Smooth muscle cell (in vitro differentiated cells): Measurements from ENCODE around the gene TLE3. TPM values are rescaled to one million over a fixed set of nuclear protein-coding genes. Genes with fewer than 3 reads are reported as not detected.

ENCODE experiments used
- DNase-seq: peaks from one replicate; lab custom pipeline; 2025; ENCODE audit not compliant: unreplicated experiment; lab: John Stamatoyannopoulos, UW
- H2AFZ ChIP-seq: fragments of 200-600 bp; sonication (generic); 2 replicates; pipeline ENCODE4 v1.6.0; 2016; ENCODE audit warnings: antibody characterized with exemption, low read depth, mild to moderate bottlenecking
- H3F3A ChIP-seq: fragments of 200-600 bp; sonication (generic); 2 replicates; pipeline ENCODE4 v1.6.0; 2017; ENCODE audit warnings: antibody characterized with exemption, low read depth
- H3K27ac ChIP-seq: fragments of 200-600 bp; sonication (generic); 2 replicates; pipeline ENCODE4 v1.5.1; 2016; ENCODE audit warnings: low read depth, mild to moderate bottlenecking
- H3K27me3 ChIP-seq: fragments of 200-600 bp; sonication (generic); 2 replicates; pipeline ENCODE4 v1.6.1; 2016; ENCODE audit warnings: low read depth, mild to moderate bottlenecking
- H3K36me3 ChIP-seq: fragments of 200-600 bp; sonication (generic); 2 replicates; pipeline ENCODE4 v1.5.1; 2016; ENCODE audit warnings: low read depth
- H3K4me1 ChIP-seq: fragments of 200-600 bp; sonication (generic); 2 replicates; pipeline ENCODE4 v1.5.1; 2016; ENCODE audit warnings: low read depth
- H3K4me2 ChIP-seq: fragments of 200-600 bp; sonication (generic); 2 replicates; pipeline ENCODE4 v1.6.0; 2016; ENCODE audit warnings: mild to moderate bottlenecking
- H3K4me3 ChIP-seq: fragments of 200-600 bp; sonication (generic); 2 replicates; pipeline ENCODE4 v1.5.1; 2016; ENCODE audit warnings: mild to moderate bottlenecking
- H3K79me2 ChIP-seq: fragments of 200-600 bp; sonication (generic); 2 replicates; pipeline ENCODE4 v1.6.0; 2016; ENCODE audit warnings: low read depth, mild to moderate bottlenecking
- H3K9ac ChIP-seq: fragments of 200-600 bp; sonication (generic); 2 replicates; pipeline ENCODE4 v1.6.0; 2016; ENCODE audit warnings: low read depth
- H3K9me3 ChIP-seq: fragments of 200-600 bp; sonication (generic); replicated peaks from 2 replicates; pipeline ENCODE4 v1.5.1; 2016; ENCODE audit warnings: low read depth
- H4K20me1 ChIP-seq: fragments of 200-600 bp; sonication (generic); 2 replicates; pipeline ENCODE4 v1.6.0; 2016; ENCODE audit warnings: low read depth
- WGBS: methylation state at CpG from one replicate; pipeline ENCODE4 v1.1.7; 2016; ENCODE audit warnings: low lambda C conversion rate; 5-methylcytosine and 5-hydroxymethylcytosine counted together
- polyA plus RNA-seq: library from polyadenylated mRNA; unstranded; fragments of >200 nt; fragmentation: Nextera tagmentation; extraction: Ambion mirVana; gene quantifications from 2 replicates; pipeline ENCODE4 v1.2.1, GENCODE V29; 2016
- total RNA-seq: library from RNA; depleted of rRNA; stranded (reverse); fragments of >200 nt; gene quantifications from 2 replicates; pipeline ENCODE4 v1.2.3, GENCODE V29; 2014
- TF ChIP-seq, protein P1 (sequence below): fragments of 200-600 bp; sonication (generic); IDR thresholded peaks from 2 replicates; pipeline ENCODE4 v1.5.1; 2017; ENCODE audit warnings: borderline replicate concordance, mild to moderate bottlenecking, antibody characterized with exemption; ENCODE audit not compliant: insufficient read depth, poor library complexity, severe bottlenecking

TLE3 gene
- total and polyA plus RNA-seq, 2 experiments from 2014 or later = 50.9 to 53.2 TPM

DNA sequence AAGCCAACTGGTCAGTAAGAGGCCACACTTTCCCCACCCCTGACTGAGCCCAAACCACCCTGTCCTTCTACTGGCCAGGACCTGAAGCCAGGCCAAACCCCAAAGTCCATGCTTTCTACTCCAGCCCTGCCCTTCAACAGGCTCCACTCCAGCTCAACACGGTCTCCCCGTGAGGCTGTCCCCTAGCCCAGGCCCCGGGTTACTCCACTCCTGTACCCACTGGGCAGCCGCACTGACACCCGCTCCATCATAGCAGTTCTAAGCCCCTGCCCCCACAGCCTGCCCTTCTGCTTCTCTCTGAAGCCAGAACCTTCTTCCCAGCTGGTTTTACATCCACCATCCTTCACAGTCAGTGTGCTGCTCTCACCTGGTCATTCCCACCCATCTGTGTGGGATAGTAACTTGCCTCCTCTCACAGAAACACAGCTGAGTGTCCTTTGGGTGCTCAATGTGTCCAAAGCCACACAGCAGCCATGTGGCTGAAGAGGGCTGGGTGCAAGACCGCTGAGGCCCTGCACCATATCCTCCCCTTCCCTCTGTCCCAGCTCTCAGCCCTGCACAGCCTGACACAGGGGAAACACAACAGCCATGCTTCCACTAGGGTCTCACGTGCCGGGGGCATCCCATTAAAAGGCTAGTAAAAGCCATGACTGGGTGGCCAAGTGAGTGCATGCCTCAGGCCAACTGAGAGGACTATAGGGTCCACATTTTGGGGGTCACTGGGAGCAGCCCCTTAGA lies 38.1 kb downstream of the TLE3 start:
- H4K20me1 ChIP-seq = peaks cover 100% of the 10 kb centered on the region
- H2AFZ ChIP-seq = no peak overlapping the region

DNA sequence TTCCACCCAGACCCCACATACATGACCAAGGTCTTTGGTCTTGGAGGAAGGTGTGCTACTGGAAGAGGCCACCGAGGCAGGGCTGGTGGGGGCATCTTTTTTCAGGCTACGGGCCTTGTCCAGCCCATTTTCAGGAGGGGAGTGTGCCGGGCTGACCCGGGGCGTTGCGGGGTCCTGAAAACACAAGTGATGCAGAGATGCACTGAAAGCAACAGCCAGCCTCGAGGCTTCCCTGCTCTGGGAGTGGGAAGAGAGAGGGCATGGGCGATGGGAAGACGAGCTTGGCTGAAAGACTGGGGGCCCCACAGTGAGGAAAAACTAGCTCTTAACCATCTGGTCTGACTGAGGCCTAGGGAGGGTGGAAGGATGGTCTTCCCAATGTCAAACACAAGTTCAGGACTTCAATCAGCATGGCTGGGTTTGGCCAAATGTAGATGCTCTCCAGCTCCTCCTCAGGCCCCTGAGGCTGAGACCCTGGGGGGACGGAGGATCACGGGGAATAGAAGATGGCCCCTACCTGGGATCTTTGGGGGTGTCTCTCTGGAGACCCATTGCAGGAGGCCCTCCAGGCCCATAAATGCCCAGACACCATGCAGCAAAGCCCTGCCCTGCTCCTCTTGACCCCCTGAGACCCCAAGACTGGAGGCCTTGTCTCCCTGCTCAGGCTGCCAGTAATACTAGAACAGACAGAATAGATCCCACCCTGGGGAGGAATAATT lies 38.9 kb downstream of the TLE3 start:
- Histone ChIP-seq H3K4me1 (no peaks in the 10 kb centered on the region), H2AFZ (no peak overlapping the region), H3F3A (peaks cover 7% of the 10 kb centered on the region), H3K4me2 (no peak overlapping the region), H3K4me3 (no peak overlapping the region), H3K9ac (no peak overlapping the region), H4K20me1 (peaks cover 100% of the 10 kb centered on the region), H3K9me3 (no peaks in the 10 kb centered on the region), H3K36me3 (no peaks in the 10 kb centered on the region), H3K27ac (no peak overlapping the region), H3K79me2 (peaks cover 10% of the 10 kb centered on the region), H3K27me3 (no peaks in the 10 kb centered on the region)
- WGBS = 95% methylated on average over 11 of the region's 11 CpGs
- DNase-seq = no peak
- TF ChIP-seq, protein P1, sequence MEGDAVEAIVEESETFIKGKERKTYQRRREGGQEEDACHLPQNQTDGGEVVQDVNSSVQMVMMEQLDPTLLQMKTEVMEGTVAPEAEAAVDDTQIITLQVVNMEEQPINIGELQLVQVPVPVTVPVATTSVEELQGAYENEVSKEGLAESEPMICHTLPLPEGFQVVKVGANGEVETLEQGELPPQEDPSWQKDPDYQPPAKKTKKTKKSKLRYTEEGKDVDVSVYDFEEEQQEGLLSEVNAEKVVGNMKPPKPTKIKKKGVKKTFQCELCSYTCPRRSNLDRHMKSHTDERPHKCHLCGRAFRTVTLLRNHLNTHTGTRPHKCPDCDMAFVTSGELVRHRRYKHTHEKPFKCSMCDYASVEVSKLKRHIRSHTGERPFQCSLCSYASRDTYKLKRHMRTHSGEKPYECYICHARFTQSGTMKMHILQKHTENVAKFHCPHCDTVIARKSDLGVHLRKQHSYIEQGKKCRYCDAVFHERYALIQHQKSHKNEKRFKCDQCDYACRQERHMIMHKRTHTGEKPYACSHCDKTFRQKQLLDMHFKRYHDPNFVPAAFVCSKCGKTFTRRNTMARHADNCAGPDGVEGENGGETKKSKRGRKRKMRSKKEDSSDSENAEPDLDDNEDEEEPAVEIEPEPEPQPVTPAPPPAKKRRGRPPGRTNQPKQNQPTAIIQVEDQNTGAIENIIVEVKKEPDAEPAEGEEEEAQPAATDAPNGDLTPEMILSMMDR = no peak

More for the DNA sequence above, 38.1 kb downstream of the TLE3 start:
- H3K79me2 ChIP-seq = peaks cover 10% of the 10 kb centered on the region
- TF ChIP-seq, protein P1 = no peak
- no peaks in the 10 kb centered on the region for H3K27me3 ChIP-seq
- no peak overlapping the region for H3K9ac ChIP-seq
- H3K9me3 ChIP-seq = no peaks in the 10 kb centered on the region
- H3K4me1 ChIP-seq = no peaks in the 10 kb centered on the region
- H3K4me2 ChIP-seq = no peak overlapping the region
- H3K4me3 ChIP-seq = no peak overlapping the region
- no peak overlapping the region for H3K27ac ChIP-seq
- no peaks in the 10 kb centered on the region for H3K36me3 ChIP-seq
- 92% methylated on average over 8 of the region's 8 CpGs for WGBS
- peaks cover 7% of the 10 kb centered on the region for H3F3A ChIP-seq
- DNase-seq = no peak

DNA sequence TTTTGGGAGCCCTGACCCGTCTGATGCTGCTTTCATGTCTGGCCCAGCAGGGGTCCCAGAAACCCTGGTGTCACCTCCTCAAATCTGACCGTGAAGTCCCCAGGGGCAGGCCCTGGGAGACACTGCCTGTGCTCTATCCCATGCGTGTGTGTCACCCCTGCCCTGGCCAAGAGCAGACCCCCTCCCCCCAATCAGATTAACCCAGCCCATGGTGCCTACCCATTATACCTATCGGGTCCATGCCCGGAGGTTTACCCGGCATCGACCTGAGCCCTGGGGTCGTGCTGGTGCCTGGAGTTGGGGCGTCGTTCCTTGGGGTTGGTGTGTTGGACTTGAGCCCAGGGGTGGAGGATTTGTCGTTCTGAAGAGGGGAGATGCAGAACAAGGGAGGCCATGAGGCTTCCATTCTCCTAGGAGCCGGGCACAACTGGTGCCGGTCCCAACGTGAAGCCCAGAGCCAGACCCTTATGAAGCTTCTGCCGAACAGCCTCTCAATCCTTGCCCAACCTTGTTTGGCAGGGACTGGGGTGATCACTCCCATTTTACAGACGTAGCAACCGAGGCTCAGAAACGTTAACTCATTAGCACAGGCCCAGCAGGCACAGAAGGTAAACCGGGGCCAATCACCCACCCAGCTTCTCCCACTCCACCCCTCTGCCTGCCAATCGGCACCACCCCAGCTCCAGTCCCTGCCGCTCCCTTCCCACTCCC lies 39.6 kb downstream of the TLE3 start:
- Histone ChIP-seq H3F3A (peaks cover 9% of the 10 kb centered on the region), H4K20me1 (peaks cover 100% of the 10 kb centered on the region), H3K9me3 (no peaks in the 10 kb centered on the region), H3K36me3 (no peaks in the 10 kb centered on the region), H3K4me2 (no peak overlapping the region), H3K79me2 (peaks cover 10% of the 10 kb centered on the region), H2AFZ (no peak overlapping the region), H3K4me1 (no peaks in the 10 kb centered on the region), H3K27ac (no peak overlapping the region), H3K27me3 (no peaks in the 10 kb centered on the region), H3K4me3 (no peak overlapping the region), H3K9ac (no peak overlapping the region)
- TF ChIP-seq, protein P1 = no peak
- no peak for DNase-seq
- 96% methylated on average over 21 of the region's 21 CpGs for WGBS
